Naive B cell (primary cell): ENCODE data around the gene FBXO5. TPM values are rescaled to one million over a fixed set of nuclear protein-coding genes. Genes with fewer than 3 reads are reported as not detected.

Experiments used
- ATAC-seq, 2 donors: fragments of 150-1000 bp; cut with Tn5 transposase; 2 replicates each; pipeline ENCODE4 v1.10.0; 2021; ENCODE audit warnings: low read depth in 2 of 2, mild to moderate bottlenecking in 2 of 2, moderate library complexity in 2 of 2
- DNase-seq: peaks from one replicate; pipeline ENCODE4 v3.0.0; 2022
- H3K27ac Mint-ChIP-seq, 6 donors: one replicate each; pipeline ENCODE4 v1.8.0; 2020 to 2022; ENCODE audit warnings: mild to moderate bottlenecking in 6 of 6, mixed read lengths in 6 of 6, moderate library complexity in 5 of 6, inconsistent platforms in 2 of 6
- H3K27me3 Mint-ChIP-seq, 3 donors: one replicate each; pipeline ENCODE4 v1.8.0; 2021 to 2022; ENCODE audit warnings: mixed read lengths in 3 of 3, mild to moderate bottlenecking in 1 of 3
- H3K36me3 Mint-ChIP-seq, 2 donors: one replicate each; pipeline ENCODE4 v1.8.0; 2020 to 2022; ENCODE audit warnings: mixed read lengths in 2 of 2, inconsistent platforms in 1 of 2, mild to moderate bottlenecking in 1 of 2
- H3K4me1 Mint-ChIP-seq, 3 donors: one replicate each; pipeline ENCODE4 v1.8.0; 2020 to 2022; ENCODE audit warnings: mixed read lengths in 3 of 3, inconsistent platforms in 1 of 3, mild to moderate bottlenecking in 1 of 3, moderate library complexity in 1 of 3
- H3K4me3 Mint-ChIP-seq, 8 donors: one replicate each; pipeline ENCODE4 v1.8.0; 2020 to 2022; ENCODE audit warnings: mild to moderate bottlenecking in 8 of 8, mixed read lengths in 8 of 8, moderate library complexity in 8 of 8, inconsistent platforms in 2 of 8
- H3K9me3 Mint-ChIP-seq, 7 donors: one replicate each; pipeline ENCODE4 v1.8.0; 2020 to 2022; ENCODE audit warnings: mixed read lengths in 7 of 7, mild to moderate bottlenecking in 5 of 7, inconsistent platforms in 2 of 7, moderate library complexity in 1 of 7
- polyA plus RNA-seq, 6 donors: library from polyadenylated mRNA; unstranded; fragments of 300-500 nt; fragmentation: Illumina TruSeq; gene quantifications; one replicate each; pipeline ENCODE4 v1.2.3, GENCODE V29; 2021; ENCODE audit warnings: low read depth in 6 of 6

Gene FBXO5
- 10 to 100 TPM in 2 of 6 donors, 1 to 10 TPM in 4; 6.9 to 12.6 (median 8.1) TPM for polyA plus RNA-seq

DNA sequence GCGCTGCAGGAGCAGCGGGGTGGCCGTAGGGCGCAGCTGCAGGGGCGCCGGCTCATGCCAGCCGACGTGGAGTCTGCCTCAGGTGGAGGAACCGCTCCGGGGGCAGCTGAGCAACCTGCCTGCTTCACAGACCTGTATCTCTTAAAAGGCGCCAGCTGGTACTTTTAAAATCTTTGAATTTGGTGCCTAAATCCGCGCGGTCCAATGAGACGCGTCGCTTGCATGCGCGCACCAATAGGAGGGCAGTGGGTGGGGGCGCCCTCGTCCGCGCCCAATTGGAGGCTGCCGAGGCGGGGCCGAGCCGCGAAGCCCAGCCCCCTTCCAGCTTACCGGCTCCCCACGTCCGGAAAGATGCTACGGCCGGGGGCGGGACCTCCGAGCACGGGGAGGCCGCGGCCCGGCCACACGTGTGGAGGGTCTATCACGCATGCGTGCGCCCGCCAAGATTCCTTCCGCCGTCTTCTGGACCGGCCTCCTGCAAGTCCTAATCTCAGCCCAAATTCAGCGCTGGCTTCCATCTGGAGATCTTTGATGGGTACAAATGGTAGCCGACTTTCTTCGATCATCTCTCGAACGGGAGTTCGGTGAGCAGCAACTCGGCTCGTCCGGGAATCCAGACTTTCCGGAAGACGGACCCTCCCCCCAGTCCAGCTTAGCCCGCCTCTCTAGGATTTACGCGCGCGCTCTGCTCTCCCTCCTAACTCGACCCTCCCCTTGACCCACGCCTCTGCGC, at the start of gene FBXO5:
TSS of gene FBXO5 (minus strand) at position 138 of the 733 bp plus-strand sequence. CDS start at position 56, 82 bp downstream.
- Mint-ChIP-seq H3K36me3 (peaks cover 0 to 6% of the 10 kb centered on the region in 2 donors), H3K4me1 (peaks cover 13 to 42% (median 34%) of the 10 kb centered on the region in 3 donors)
- ATAC-seq, result peak; percentile 87 to 90

DNA sequence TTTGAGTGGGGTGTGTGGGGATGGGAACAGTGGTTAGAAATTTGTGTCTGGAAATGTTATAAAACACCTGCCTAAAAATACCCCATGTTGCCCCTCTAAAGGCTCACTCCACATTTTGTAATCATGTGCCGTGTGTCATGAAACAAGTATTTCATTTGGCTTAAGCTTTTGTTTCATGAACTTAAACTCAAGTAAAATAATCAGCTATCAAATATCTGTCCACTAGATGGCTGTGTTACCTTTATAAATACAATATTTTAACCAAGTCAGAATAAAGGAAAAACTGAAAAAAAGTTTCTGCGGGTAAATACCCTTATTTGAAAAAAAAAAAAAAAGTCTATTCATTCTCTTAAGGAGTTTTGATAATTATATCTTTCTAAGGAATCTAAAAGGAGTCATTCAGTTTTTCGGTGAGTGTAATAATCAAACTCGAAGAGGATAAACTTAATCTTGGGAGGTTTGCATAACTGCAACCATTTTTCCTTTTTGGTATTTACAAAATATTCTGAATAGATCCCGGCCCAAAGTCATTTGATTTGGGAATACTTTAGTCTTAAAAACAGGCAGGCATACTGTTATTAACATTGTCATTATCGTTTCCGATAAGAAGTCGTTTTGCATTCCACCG, 49.5 kb upstream of the FBXO5 start:
- Mint-ChIP-seq H3K36me3 (no peaks in the 10 kb centered on the region), H3K4me1 (peaks cover 0 to 7% (median 0%) of the 10 kb centered on the region in 3 donors), H3K27me3 (peaks cover 4 to 47% (median 28%) of the 10 kb centered on the region in 3 donors), H3K9me3 (no peaks in the 10 kb centered on the region), H3K27ac (no peak overlapping the region), H3K4me3 (no peak overlapping the region)
- DNase-seq, result no peak
- no peak for ATAC-seq

More for the DNA sequence above, at the start of gene FBXO5:
- Mint-ChIP-seq H3K4me3 (peak within 1 kb of the TSS; percentile 88 to 99 (median 98)), H3K27me3 (no peaks in the 10 kb centered on the region), H3K9me3 (no peaks in the 10 kb centered on the region), H3K27ac (peak within 1 kb of the TSS; percentile 90 to 100 (median 99))
- peak; percentile 96 for DNase-seq

- no peaks in the 10 kb centered on the region for H3K36me3 Mint-ChIP-seq
- H3K27me3 Mint-ChIP-seq, result peaks cover 4 to 53% (median 35%) of the 10 kb centered on the region in 3 donors
- H3K9me3 Mint-ChIP-seq, result no peaks in the 10 kb centered on the region
- no peak for DNase-seq
- peaks cover 0 to 7% (median 0%) of the 10 kb centered on the region in 3 donors for H3K4me1 Mint-ChIP-seq
- ATAC-seq, result no peak
- H3K27ac Mint-ChIP-seq, result no peak overlapping the region
- H3K4me3 Mint-ChIP-seq, result no peak overlapping the region
These were observed 48.6 kb upstream of the FBXO5 start for GRCh38 chr6:153031335-153031955.

DNA sequence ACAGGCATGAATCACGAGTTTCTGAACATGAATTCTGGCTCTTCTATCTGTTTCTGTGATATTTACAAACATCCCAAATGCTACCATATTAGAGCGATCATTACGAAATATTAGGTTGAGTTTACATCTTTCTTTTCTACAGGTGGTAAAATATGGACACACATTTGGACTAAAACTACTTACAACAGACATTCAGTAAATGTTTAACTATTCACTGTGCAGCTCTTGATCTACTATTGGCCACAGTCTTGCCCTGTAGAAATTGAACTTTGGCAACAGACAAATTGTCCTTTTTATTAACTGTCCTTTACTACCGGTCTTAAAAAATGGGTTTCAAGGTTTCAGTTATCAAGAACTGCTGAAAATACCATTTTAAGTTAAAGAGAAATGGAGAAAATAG, 46.1 kb upstream of the FBXO5 start:
- Mint-ChIP-seq H3K9me3 (no peaks in the 10 kb centered on the region), H3K36me3 (no peaks in the 10 kb centered on the region), H3K27ac (no peak overlapping the region), H3K4me3 (no peak overlapping the region), H3K27me3 (peaks cover 9 to 53% (median 45%) of the 10 kb centered on the region in 3 donors), H3K4me1 (peaks cover 0 to 14% (median 4%) of the 10 kb centered on the region in 3 donors)
- DNase-seq (no peak), ATAC-seq (no peak)

GRCh38 chr6:153028286-153028685, 45.4 kb upstream of the FBXO5 start:
- H3K36me3 Mint-ChIP-seq, result no peaks in the 10 kb centered on the region
- ATAC-seq, result no peak
- no peak overlapping the region for H3K27ac Mint-ChIP-seq
- H3K9me3 Mint-ChIP-seq, result no peaks in the 10 kb centered on the region
- DNase-seq, result no peak
- no peak overlapping the region for H3K4me3 Mint-ChIP-seq
- peaks cover 0 to 14% (median 4%) of the 10 kb centered on the region in 3 donors for H3K4me1 Mint-ChIP-seq
- H3K27me3 Mint-ChIP-seq, result peaks cover 9 to 55% (median 47%) of the 10 kb centered on the region in 3 donors

GRCh38 chr6:153027480-153027879, 44.6 kb upstream of the FBXO5 start:
- DNase-seq (no peak), ATAC-seq (no peak)
- Mint-ChIP-seq H3K27ac (no peak overlapping the region), H3K4me3 (no peak overlapping the region), H3K27me3 (peaks cover 9 to 55% (median 47%) of the 10 kb centered on the region in 3 donors), H3K36me3 (no peaks in the 10 kb centered on the region), H3K9me3 (no peaks in the 10 kb centered on the region), H3K4me1 (peaks cover 0 to 14% (median 4%) of the 10 kb centered on the region in 3 donors)

DNA sequence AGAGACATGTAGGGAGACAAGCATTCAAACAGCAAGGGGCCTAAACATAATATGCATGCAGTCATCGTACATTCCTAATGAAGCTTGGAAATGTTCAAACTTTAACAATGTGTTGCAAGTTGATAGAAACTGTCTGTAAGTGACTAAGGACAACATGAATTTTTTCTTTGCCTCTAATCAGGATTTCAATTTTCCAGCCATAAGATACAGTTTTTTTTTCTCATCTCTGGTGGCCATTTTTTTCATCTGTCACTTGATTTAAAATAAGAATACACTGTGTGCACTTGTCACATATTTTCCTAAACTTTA, 41.8 kb upstream of the FBXO5 start:
- H3K4me3 Mint-ChIP-seq, result no peak overlapping the region
- peaks cover 9 to 42% (median 33%) of the 10 kb centered on the region in 3 donors for H3K27me3 Mint-ChIP-seq
- no peaks in the 10 kb centered on the region for H3K9me3 Mint-ChIP-seq
- no peaks in the 10 kb centered on the region for H3K36me3 Mint-ChIP-seq
- ATAC-seq, result no peak
- H3K27ac Mint-ChIP-seq, result no peak overlapping the region
- no peak for DNase-seq
- peaks cover 0 to 7% (median 4%) of the 10 kb centered on the region in 3 donors for H3K4me1 Mint-ChIP-seq

DNA sequence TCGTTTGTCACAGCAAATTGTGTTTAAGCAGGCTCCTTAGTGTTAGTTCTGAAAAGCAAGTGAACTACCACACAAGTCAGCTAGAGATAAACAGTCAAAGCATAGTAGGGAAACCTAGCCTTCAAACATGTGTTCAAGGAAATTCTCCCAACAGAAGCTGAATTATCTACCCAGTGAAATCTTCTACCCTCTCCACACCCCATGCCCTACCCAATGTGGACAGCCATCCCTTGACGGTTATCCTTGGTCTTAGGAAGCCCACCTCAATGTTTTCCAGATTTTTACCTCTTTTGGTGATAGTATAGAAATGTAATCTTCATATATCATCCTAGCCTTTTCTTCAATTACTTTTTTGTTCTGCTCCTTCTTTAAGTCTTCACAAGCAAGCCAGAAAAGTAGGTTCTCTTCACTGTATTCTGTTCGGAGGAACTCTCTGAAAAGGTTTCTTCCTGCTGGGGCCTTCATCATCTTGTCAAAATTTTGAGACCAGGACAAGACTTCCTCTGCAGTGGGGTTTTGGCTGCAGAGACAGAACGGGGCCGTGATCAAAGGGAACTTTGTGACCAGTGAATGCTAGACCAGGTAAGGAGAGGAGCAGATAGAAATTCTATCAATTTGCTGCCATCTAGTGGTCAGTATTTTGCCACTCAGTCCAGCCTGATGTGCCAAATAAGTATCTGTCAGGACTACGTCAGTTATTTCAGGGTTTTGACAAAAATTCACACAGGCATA, 41.3 kb upstream of the FBXO5 start:
- DNase-seq (peak; percentile 49), ATAC-seq (peak; percentile 82 to 91)
- peaks cover 0 to 7% (median 4%) of the 10 kb centered on the region in 3 donors for H3K4me1 Mint-ChIP-seq
- no peaks in the 10 kb centered on the region for H3K9me3 Mint-ChIP-seq
- peaks cover 9 to 42% (median 32%) of the 10 kb centered on the region in 3 donors for H3K27me3 Mint-ChIP-seq
- H3K27ac Mint-ChIP-seq, result no peak overlapping the region
- no peak overlapping the region for H3K4me3 Mint-ChIP-seq
- no peaks in the 10 kb centered on the region for H3K36me3 Mint-ChIP-seq

- Mint-ChIP-seq H3K27me3 (peaks cover 4 to 25% (median 21%) of the 10 kb centered on the region in 3 donors), H3K9me3 (no peaks in the 10 kb centered on the region), H3K36me3 (no peaks in the 10 kb centered on the region), H3K4me1 (no peaks in the 10 kb centered on the region), H3K4me3 (no peak overlapping the region), H3K27ac (no peak overlapping the region)
- ATAC-seq (no peak), DNase-seq (no peak)
These were observed 35.5 kb upstream of the FBXO5 start for GRCh38 chr6:153018355-153018754.

DNA sequence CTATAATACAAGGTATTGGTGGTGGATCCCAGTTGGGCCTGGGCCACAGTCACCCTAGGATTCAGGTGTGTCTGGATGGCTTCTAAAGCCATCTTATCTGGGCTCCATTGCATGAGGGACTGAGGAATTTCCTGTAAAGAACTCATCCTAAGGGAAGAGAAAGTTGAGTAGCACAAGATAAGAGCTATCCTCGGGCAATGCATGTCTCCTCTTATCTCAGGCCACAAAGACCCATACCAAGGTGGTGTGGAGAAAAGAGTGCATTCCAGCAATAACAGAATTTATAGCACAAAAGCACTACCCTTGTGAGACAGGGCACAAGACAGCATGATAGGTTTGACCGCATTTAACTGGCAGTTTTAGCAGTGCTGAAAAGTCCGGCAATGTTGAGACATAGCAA, 34.0 kb upstream of the FBXO5 start:
- no peak overlapping the region for H3K27ac Mint-ChIP-seq
- H3K9me3 Mint-ChIP-seq, result no peaks in the 10 kb centered on the region
- no peaks in the 10 kb centered on the region for H3K4me1 Mint-ChIP-seq
- peaks cover 4 to 24% (median 21%) of the 10 kb centered on the region in 3 donors for H3K27me3 Mint-ChIP-seq
- ATAC-seq (no peak), DNase-seq (no peak)
- H3K36me3 Mint-ChIP-seq, result no peaks in the 10 kb centered on the region
- H3K4me3 Mint-ChIP-seq, result no peak overlapping the region

DNA sequence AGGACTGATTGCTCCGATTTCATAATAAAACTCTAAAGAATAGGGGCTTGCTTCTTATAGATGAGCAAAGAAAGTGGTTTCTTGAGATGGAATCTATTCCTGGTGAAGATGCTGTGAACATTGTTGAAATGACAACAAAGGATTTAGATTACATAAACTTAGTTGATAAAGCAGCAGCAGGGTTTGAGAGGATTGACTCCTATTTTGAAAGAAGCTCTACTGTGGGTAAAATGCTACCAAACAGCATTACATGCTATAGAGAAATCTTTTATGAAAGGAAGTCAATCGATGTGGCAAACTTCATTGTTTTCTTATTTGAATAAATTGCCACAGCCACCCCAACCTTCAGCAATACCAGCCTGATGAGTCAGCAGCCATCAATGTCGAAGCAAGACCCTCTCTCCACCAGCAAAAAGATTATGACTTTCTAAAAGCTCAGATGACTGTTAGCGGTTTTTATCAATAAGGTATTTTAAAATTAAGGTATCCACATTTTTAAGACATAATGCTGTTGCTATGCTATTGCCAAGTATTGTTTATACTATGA, 32.3 kb upstream of the FBXO5 start:
- Mint-ChIP-seq H3K4me1 (no peaks in the 10 kb centered on the region), H3K9me3 (no peaks in the 10 kb centered on the region), H3K27ac (no peak overlapping the region), H3K36me3 (no peaks in the 10 kb centered on the region), H3K4me3 (no peak overlapping the region), H3K27me3 (peaks cover 0 to 21% (median 19%) of the 10 kb centered on the region in 3 donors)
- ATAC-seq (no peak), DNase-seq (no peak)

DNA sequence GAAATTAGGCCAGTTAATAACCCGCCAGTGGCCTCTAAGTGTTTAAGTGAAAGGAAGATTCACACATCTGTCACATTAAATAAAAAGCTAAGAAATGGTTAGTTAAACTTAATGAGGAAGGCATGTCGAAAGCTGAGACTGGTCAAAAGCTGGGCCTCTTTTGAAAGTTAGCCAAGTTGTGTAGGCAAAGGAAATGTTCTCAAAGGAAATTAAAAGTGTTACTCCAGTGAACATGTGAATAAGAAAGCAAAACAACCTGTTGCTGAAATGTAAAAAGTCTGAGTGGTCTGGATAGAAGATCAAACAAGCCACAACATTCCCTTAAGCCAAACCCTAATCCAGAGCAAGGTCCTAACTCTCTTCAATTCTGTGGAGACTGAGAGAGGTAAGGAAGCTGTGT, 30.6 kb upstream of the FBXO5 start:
- no peak overlapping the region for H3K4me3 Mint-ChIP-seq
- ATAC-seq (no peak), DNase-seq (no peak)
- no peak overlapping the region for H3K27ac Mint-ChIP-seq
- no peaks in the 10 kb centered on the region for H3K4me1 Mint-ChIP-seq
- H3K36me3 Mint-ChIP-seq, result no peaks in the 10 kb centered on the region
- H3K9me3 Mint-ChIP-seq, result no peaks in the 10 kb centered on the region
- peaks cover 0 to 20% (median 11%) of the 10 kb centered on the region in 3 donors for H3K27me3 Mint-ChIP-seq

- peaks cover 0 to 14% (median 9%) of the 10 kb centered on the region in 3 donors for H3K27me3 Mint-ChIP-seq
- DNase-seq, result no peak
- H3K4me3 Mint-ChIP-seq, result no peak overlapping the region
- no peak overlapping the region for H3K27ac Mint-ChIP-seq
- no peaks in the 10 kb centered on the region for H3K9me3 Mint-ChIP-seq
- H3K4me1 Mint-ChIP-seq, result no peaks in the 10 kb centered on the region
- no peaks in the 10 kb centered on the region for H3K36me3 Mint-ChIP-seq
- ATAC-seq, result no peak
These were observed 30.0 kb upstream of the FBXO5 start for GRCh38 chr6:153012856-153013255.
